ENCODE data around the gene EFNA1.
"Not testable (repeated sequence)": the region's sequence is repeated elsewhere in the genome, so short reads cannot be mapped to it uniquely, and the experiment has no call there.

EFNA1 gene

DNA sequence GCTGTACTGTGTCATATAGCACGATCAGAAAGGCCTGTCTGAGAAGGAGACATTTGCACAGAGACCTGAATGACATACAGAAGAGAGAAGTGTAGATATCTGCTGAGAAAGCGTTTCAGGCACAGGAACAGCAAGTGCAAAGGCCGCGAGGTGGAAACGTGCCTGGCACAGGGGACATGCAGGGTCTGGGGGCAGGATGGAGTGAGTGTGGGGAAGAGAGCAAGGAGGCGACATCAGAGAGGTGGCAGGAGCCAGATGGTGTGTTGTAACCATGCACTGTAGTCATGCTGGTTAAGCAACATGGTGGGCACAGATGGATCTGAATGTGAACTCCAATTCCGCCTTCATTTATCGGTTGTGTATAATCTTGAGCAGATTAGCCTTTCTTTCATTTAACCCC lies 32.5 kb downstream of the EFNA1 start:
- no peak for DNase-seq

DNA sequence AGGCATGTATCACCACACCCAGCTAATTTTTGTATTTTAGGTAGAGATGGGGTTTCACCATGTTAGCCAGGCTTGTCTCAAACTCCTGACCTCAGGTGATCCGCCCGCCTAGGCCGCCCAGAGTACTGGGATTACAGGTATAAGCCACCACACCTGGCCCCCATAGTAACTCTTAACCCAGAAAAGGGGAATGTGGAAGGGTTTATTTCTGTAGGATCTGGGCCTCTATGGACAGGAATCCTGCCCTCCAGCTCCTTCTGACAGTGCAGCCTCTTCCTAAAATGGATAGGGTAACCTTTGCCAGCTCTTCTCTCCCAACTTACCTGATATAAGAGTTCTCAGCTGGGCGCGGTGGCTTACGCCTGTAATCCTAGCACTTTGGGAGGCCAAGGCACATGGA lies 35.0 kb downstream of the EFNA1 start:
- DNase-seq, result not testable (repeated sequence)

DNA sequence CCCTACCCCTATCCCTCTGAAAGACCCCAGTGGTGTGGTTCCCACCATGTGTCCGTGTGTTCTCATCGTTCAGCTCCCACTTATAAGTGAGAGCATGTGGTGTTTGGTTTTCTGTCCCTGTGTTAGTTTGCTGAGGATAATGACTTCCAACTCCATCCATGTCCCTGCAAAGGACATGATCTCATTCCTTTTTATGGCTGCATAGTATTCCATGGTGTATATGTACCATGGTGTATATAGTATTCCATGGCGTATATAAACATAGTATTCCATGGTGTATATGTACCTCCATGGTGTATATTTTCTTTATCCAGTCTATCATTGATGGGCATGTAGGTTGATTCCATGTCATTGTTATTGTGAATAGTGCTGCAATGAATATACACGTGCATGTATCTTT lies 36.1 kb downstream of the EFNA1 start:
- DNase-seq, result not testable (repeated sequence)

GRCh38 chr1:155164625-155165024 lies 36.9 kb downstream of the EFNA1 start:
- not testable (repeated sequence) for DNase-seq

DNA sequence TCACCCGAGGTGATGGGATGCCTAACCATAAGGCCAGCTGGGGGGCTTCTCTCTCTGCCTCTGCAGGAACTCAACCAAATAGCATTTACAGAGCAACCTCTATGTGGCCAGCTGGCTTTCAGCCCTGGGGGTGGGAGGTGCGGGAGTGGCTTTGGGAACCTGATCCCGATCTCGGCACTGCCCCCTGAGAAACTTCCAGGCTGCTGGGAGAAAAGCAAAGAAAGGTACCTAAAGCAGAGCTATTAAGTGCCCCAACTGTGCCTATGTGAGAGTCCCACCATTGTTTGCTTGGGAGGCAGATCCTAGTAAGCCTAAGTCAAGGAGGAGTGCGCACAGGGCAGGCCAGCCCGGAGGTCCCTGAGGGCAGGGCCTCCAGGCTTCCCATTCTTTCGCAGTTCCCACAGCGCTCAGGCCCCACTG lies 38.4 kb downstream of the EFNA1 start:
- DNase-seq, result no peak

- DNase-seq, result no peak
Measured at GRCh38 chr1:155166471-155167165, 38.9 kb downstream of the EFNA1 start.

GRCh38 chr1:155167166-155168104 lies 39.8 kb downstream of the EFNA1 start:
- DNase-seq, result peak; percentile 47

GRCh38 chr1:155168105-155168445 lies 40.4 kb downstream of the EFNA1 start:
- not testable (repeated sequence) for DNase-seq

DNA sequence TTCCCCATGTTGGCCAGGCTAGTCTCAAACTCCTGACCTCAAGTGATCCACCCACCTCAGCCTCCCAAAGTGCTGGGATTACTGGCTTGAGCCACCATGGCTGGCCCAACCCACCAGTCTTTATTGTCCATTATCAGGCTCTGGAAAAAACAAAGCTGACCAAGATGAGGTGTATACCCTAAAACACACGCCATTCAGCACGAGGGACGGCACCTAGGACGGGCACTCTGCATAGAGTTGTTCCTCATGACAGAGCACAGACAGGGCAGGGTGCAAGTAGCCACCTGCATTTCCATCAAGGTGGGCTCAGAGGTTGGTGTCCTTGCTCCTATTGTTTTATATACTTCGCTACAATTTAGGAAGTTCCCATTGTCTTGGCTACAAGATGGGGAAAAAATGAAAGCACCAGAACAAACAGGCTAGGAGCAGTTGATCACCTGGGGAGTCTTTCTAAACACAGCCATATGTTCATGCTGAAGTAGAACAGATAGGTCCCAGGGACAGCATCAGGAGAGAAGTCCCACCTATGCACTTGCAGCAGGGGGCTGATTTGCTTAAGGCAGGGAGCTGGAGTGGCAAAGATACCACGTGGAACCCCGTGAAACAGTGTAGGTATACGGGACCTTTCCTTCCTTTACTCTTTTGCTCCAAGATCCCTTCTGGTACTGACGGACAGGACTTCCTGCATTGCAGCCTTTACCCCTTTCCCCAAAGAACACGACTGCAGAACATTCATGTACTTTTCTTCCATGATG lies 41.0 kb downstream of the EFNA1 start:
- no peak for DNase-seq

DNA sequence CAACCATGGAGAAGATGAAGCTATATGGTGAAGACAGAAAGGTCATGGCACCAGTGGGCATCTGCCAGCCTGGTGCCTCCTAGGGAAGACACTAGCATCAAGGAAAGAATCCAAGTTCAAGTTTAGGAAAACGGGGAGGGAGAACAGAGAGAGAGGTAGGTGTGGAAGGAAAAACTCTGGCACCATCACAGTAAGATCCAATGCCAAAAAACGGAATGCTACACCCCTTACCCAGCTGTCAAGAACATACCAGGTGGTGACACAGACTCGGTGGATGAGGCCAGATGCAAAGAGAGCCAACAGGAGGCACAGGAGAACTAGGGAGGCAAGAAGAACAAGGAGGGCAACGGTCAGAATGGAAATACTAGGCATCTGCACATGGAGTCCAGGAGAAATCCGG lies 41.9 kb downstream of the EFNA1 start:
- no peak for DNase-seq

- DNase-seq, result no peak
Measured at GRCh38 chr1:155170101-155170785, 42.6 kb downstream of the EFNA1 start.

GRCh38 chr1:155170806-155171205 lies 43.1 kb downstream of the EFNA1 start:
- DNase-seq, result no peak

DNA sequence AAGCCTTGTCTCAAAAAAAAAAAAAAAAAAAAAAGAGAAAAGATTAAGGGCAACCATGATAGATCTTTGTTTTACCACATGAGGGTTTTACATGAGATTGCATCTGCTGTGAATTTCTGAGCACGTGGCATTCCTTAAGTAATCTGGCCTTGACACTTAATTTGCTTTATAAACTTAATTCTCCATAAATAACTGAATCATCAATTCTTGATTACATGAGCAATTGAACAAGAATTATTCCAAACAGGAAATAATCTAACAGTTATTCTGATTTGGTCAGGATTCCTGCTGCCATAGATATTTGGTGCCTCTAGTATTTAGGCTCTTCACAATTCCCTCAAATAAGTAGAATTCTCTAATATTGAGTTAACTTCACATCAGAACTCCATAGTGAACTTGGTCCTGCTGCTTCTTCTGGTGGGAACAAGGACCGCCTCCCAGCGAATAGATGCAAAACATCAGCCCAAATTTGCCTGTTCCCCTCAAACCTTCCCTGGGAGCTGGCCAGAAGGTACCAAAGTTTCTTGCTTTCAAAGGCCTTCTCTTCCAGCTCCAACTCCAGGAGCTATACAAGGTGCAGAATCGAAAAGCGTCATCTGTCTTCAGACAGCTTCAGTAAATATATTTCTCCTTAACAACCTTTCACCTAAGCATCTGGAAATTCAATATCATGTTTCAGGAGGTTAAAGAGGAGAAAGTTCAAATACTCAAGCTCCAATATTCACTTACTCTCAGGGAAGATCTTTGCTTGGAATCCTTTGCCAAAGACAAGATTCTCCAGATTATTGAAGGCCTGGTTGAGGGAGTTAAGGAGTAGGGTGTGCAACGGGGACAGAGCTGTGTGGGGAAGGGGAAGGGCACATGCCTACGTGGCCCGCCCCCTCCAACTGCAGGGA lies 44.4 kb downstream of the EFNA1 start:
- DNase-seq, result no peak

GRCh38 chr1:155172732-155173477 lies 45.2 kb downstream of the EFNA1 start, which contains the start of gene KRTCAP2:
TSS of gene KRTCAP2 (minus strand) at chr1:155173304. CDS start at chr1:155173224, 80 bp downstream.
- DNase-seq, result peak; percentile 90

DNA sequence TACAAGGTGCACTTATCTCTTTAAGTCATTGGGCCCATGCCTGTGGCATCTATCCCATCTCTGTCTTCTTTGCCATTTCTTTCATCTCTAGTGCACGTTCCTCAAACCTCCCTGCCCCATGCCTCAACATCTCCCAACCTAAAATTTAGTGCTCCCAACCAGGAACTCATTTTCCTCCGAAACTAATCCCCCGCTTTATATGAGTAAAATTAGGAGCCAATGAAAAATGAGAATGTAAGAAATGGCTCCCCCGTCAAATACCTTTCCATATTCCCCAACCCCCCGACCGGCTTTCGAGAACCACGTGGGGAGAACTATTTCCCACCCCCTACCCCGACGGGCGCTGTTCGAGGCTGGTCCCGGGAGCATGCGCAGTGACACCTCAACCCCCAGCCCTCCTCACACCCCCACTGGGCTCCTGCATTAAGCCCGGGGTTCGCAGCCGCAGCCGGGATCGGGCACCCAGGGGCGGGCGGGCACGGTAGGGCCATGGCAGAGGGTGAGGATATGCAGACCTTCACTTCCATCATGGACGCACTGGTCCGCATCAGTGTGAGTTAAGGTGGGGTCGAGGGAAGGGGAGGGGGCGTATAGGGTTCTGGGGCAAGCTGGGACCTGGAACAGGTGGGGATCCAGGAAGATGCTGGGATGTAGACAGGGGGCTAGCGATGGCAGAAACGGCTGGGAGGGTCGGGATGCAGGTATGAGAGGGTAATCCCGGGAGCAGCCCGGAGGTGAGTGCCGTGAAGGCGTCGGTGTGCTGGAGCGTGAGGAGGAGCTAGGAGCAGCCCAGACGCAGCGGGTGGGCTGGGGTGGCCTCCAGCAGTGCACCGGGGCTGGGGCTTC lies 46.0 kb downstream of the EFNA1 start, which contains the start of gene TRIM46:
Gene TRIM46, plus strand, starts transcription at position 372 of the 846 bp plus-strand sequence. Its CDS starts 118 bp downstream, at position 490.
- DNase-seq, result peak; percentile 14

DNA sequence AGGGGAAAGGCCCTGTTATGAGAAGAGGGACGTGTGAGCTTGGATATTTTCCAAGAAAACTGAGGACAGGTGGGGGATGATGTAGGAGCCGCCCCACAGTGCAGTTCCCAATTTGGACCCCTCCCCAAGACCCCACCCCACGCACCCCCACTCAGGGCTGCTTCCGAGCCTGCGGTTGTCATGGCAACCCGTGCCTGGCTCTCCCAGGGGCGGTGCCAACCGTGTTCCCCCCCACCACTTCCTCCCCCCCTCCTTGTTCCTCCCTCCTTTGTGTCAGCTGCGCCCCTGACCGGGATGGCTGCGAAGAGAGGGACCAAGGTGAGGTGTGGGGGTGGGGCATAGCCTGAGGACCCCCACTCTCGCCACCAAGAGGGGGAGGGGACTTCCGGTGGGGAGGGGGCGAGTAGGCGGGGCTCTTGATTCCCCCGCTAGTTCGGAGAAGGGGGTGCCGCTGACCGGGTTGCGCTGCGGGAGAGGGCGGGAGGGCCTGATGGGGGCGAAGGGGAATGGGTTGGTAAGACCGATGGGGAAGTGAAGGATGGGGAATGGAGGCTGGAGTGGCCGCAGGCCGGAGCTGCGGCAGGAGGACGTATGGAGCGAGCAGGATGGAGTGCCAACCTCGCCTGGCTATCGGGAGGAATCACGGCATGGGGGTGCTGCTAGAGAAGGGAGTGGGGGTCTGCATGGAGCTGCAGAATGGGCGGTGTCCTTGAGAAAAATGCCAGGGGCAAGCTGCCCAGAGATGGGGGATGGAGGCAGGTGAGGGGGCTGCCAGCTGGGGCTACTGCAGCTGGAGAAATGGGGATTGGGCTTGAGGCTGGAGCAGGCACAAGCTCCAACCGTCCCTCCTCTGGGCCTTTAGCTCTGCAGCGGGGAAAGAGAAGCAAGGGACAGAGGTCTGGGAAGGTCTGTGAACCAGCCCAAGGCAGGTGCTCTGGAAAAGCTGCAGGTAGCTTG lies 46.9 kb downstream of the EFNA1 start:
- DNase-seq, result no peak

- DNase-seq, result no peak
Measured at GRCh38 chr1:155175281-155175926, 47.7 kb downstream of the EFNA1 start.

DNA sequence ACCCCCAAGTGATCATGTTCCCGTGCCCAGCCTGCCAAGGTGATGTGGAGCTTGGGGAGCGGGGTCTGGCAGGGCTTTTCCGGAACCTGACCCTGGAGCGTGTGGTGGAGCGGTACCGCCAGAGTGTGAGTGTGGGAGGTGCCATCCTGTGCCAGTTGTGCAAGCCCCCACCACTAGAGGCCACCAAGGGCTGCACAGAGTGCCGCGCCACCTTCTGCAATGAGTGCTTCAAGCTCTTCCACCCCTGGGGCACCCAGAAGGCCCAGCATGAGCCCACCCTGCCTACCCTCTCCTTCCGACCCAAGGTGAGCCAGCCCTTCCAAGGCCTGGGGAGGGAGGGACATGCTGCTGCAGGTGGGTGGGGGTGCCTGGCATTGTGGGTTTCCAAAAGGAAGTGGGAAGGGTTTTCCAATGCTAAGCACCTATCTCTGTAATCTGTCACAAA lies 48.3 kb downstream of the EFNA1 start:
- no peak for DNase-seq
